H1 (cell line): ENCODE data around the gene MSH4. TPM values are rescaled to one million over a fixed set of nuclear protein-coding genes. Genes with fewer than 3 reads are reported as not detected.
A peak's percentile ranks its signal among the peaks of the same experiment; 100 is the strongest.

Experiments
- CTCF ChIA-PET: fragments of 300-600 bp; sonication (Branson Sonifier 250); formaldehyde crosslinking; loops from one replicate; lab custom pipeline; 2021; ENCODE audit not compliant: partially characterized antibody; lab: Charles Lee
- POLR2A ChIA-PET: fragments of 300-600 bp; sonication (Branson Sonifier 250); formaldehyde crosslinking; loops from one replicate; lab custom pipeline; 2021; ENCODE audit warnings: inconsistent platforms; ENCODE audit not compliant: partially characterized antibody; lab: Charles Lee
- DNase-seq, 2 experiments: peaks; one replicate each; pipeline versions ENCODE4 v3.0.0 to v3.0.0-alpha.2; 2010 to 2022; ENCODE audit warnings: low spot score in 2 of 2, low read depth in 1 of 2, mixed read lengths in 1 of 2
- FAIRE-seq: peaks from 2 replicates; lab custom pipeline; 2011; peaks lifted over from hg19 to GRCh38; lab: Jason Lieb, UNC
- H2AFZ ChIP-seq: 2 replicates; pipeline ENCODE4 v1.8.1; 2012; ENCODE audit warnings: low read length, inconsistent platforms
- H2AK5ac ChIP-seq: 2 replicates; pipeline ENCODE4 v1.6.1; 2013; ENCODE audit warnings: low read depth, low read length
- H2BK120ac ChIP-seq: replicated peaks from 2 replicates; pipeline ENCODE3; 2013; ENCODE audit warnings: low read depth, low read length, inconsistent platforms
- H2BK12ac ChIP-seq: 2 replicates; pipeline ENCODE4 v1.6.1; 2013; ENCODE audit warnings: low read depth, low read length
- H2BK15ac ChIP-seq: 2 replicates; pipeline ENCODE4 v1.6.1; 2013; ENCODE audit warnings: low read length
- H2BK20ac ChIP-seq: 2 replicates; pipeline ENCODE4 v1.6.1; 2013; ENCODE audit warnings: low read length
- H2BK5ac ChIP-seq: 2 replicates; pipeline ENCODE4 v1.6.1; 2013; ENCODE audit warnings: low read depth, low read length
- H3K14ac ChIP-seq: 2 replicates; pipeline ENCODE4 v1.6.1; 2013; ENCODE audit warnings: inconsistent platforms; ENCODE audit not compliant: insufficient read length
- H3K18ac ChIP-seq: 2 replicates; pipeline ENCODE4 v1.6.1; 2013; ENCODE audit warnings: low read length; ENCODE audit errors: extremely low read depth
- H3K23ac ChIP-seq: 2 replicates; pipeline ENCODE4 v1.6.1; 2013; ENCODE audit warnings: inconsistent platforms; ENCODE audit not compliant: insufficient read length
- H3K23me2 ChIP-seq: 2 replicates; pipeline ENCODE4 v1.6.1; 2013; ENCODE audit warnings: low read depth, low read length
- H3K27ac ChIP-seq: 2 replicates; pipeline ENCODE4 v1.6.1; 2011; ENCODE audit warnings: low read depth, low read length, inconsistent platforms
- H3K27me3 ChIP-seq, 4 experiments: replicated peaks in 1 of 4; 1 replicate in 1 of 4; 2 replicates in 3 of 4; pipeline versions ENCODE4 v1.6.1 to v1.8.1; 2011 to 2013; ENCODE audit warnings: low read length in 3 of 4, mild to moderate bottlenecking in 3 of 4, inconsistent platforms in 2 of 4, mixed read lengths in 2 of 4, moderate library complexity in 1 of 4; ENCODE audit not compliant: control insufficient read depth in 3 of 4, insufficient read depth in 3 of 4; ENCODE audit errors: extremely low read depth in 1 of 4
- H3K36me3 ChIP-seq, 4 experiments: 2 replicates each; pipeline versions ENCODE4 v1.6.1 to v1.8.1; 2011 to 2013; ENCODE audit warnings: mild to moderate bottlenecking in 4 of 4, low read length in 3 of 4, moderate library complexity in 2 of 4, control low read depth in 1 of 4, inconsistent platforms in 1 of 4; ENCODE audit not compliant: insufficient read depth in 4 of 4, control insufficient read depth in 2 of 4
- H3K4ac ChIP-seq: replicated peaks from 2 replicates; pipeline ENCODE3; 2013; ENCODE audit warnings: low read length, low read depth, mixed read lengths, inconsistent platforms; ENCODE audit not compliant: insufficient read length
- H3K4me1 ChIP-seq, 4 experiments: replicated peaks in 1 of 4; 1 replicate in 1 of 4; 2 replicates in 3 of 4; pipeline versions ENCODE4 v1.6.1 to v1.8.1; 2011 to 2013; ENCODE audit warnings: low read length in 3 of 4, inconsistent platforms in 2 of 4, mixed read lengths in 1 of 4; ENCODE audit not compliant: insufficient read depth in 4 of 4, control insufficient read depth in 3 of 4
- H3K4me2 ChIP-seq, 2 experiments: 2 replicates each; pipeline versions ENCODE4 v1.6.1 to v1.8.1; 2011 to 2013; ENCODE audit warnings: low read depth in 2 of 2, low read length in 2 of 2, control low read depth in 1 of 2, inconsistent platforms in 1 of 2, mild to moderate bottlenecking in 1 of 2; ENCODE audit not compliant: insufficient read depth in 1 of 2
- H3K4me3 ChIP-seq, 4 experiments: fragments of 200-600, 300-600 bp in 1 of 4; sonication (generic), shearing (Covaris generic), sonication (Bioruptor Twin) in 1 of 4; 2 replicates each; pipeline versions ENCODE4 v1.5.1 to v1.8.1; 2011 to 2016; ENCODE audit warnings: low read length in 4 of 4, low read depth in 3 of 4, control low read depth in 2 of 4, inconsistent platforms in 2 of 4, mild to moderate bottlenecking in 2 of 4, mixed read lengths in 1 of 4, moderate library complexity in 1 of 4; ENCODE audit not compliant: insufficient read depth in 2 of 4; ENCODE audit errors: extremely low read depth in 1 of 4
- H3K56ac ChIP-seq: replicated peaks from 2 replicates; pipeline ENCODE3; 2013; ENCODE audit warnings: low read depth, mild to moderate bottlenecking, mixed read lengths, low read length, inconsistent platforms; ENCODE audit not compliant: insufficient read length
- H3K79me1 ChIP-seq: 2 replicates; pipeline ENCODE4 v1.6.1; 2013; ENCODE audit warnings: low read depth, low read length, control low read depth
- H3K79me2 ChIP-seq, 2 experiments: 2 replicates each; pipeline versions ENCODE4 v1.6.1 to v1.8.1; 2012 to 2013; ENCODE audit warnings: low read length in 2 of 2, mild to moderate bottlenecking in 2 of 2, inconsistent platforms in 1 of 2; ENCODE audit not compliant: insufficient read depth in 2 of 2, control insufficient read depth in 1 of 2
- H3K9ac ChIP-seq, 4 experiments: replicated peaks in 1 of 4; 1 replicate in 1 of 4; 2 replicates in 3 of 4; pipeline versions ENCODE4 v1.6.1 to v1.8.1; 2011 to 2013; ENCODE audit warnings: low read depth in 3 of 4, low read length in 3 of 4, control low read depth in 2 of 4, mild to moderate bottlenecking in 2 of 4, moderate library complexity in 2 of 4, inconsistent platforms in 1 of 4; ENCODE audit errors: extremely low read depth in 1 of 4
- H3K9me3 ChIP-seq, 2 experiments: 2 replicates each; pipeline versions ENCODE4 v1.6.1 to v1.8.1; 2012 to 2013; ENCODE audit warnings: mild to moderate bottlenecking in 2 of 2, moderate library complexity in 2 of 2, control low read depth in 1 of 2, inconsistent platforms in 1 of 2, low read depth in 1 of 2, low read length in 1 of 2, mixed read lengths in 1 of 2; ENCODE audit not compliant: insufficient read depth in 2 of 2
- H4K20me1 ChIP-seq, 2 experiments: replicated peaks in 1 of 2; 2 replicates each; pipeline versions ENCODE3 to v1.8.1; 2011 to 2013; ENCODE audit warnings: inconsistent platforms in 2 of 2, low read length in 2 of 2, mild to moderate bottlenecking in 1 of 2; ENCODE audit not compliant: insufficient read depth in 2 of 2, control insufficient read depth in 1 of 2
- H4K5ac ChIP-seq: 2 replicates; pipeline ENCODE4 v1.6.1; 2013; ENCODE audit warnings: low read length, low read depth, mixed read lengths, inconsistent platforms; ENCODE audit not compliant: insufficient read length
- H4K8ac ChIP-seq: 2 replicates; pipeline ENCODE4 v1.8.0; 2013; ENCODE audit warnings: mild to moderate bottlenecking, moderate library complexity, low read length, inconsistent platforms; ENCODE audit not compliant: insufficient read depth; ENCODE audit errors: extremely low read depth
- H4K91ac ChIP-seq: replicated peaks from 2 replicates; pipeline ENCODE3; 2013; ENCODE audit warnings: low read length, mixed read lengths, inconsistent platforms; ENCODE audit not compliant: insufficient read length
- ATF2 ChIP-seq: IDR thresholded peaks from 2 replicates; pipeline ENCODE4 v1.6.1; 2012; ENCODE audit warnings: low read length, inconsistent platforms
- CHD1 ChIP-seq: IDR thresholded peaks from 2 replicates; pipeline ENCODE4 v1.6.1; 2012; ENCODE audit warnings: low read depth, low read length, improper control_type of control experiment
- E2F6 ChIP-seq: IDR thresholded peaks from 2 replicates; pipeline ENCODE4 v1.6.1; 2012; ENCODE audit warnings: inconsistent platforms
- EZH2 ChIP-seq: fragments of 200-600 bp; sonication (generic); IDR thresholded peaks from 2 replicates; pipeline ENCODE4 v1.7.1; 2012; ENCODE audit warnings: low read depth, mild to moderate bottlenecking, moderate library complexity, low read length, inconsistent platforms; ENCODE audit not compliant: severe bottlenecking
- JUN ChIP-seq: IDR thresholded peaks from 2 replicates; pipeline ENCODE4 v1.6.1; 2011; ENCODE audit warnings: low read depth, mild to moderate bottlenecking, improper control_type of control experiment, low read length
- JUND ChIP-seq: IDR thresholded peaks from 2 replicates; pipeline ENCODE4 v1.6.1; 2011; ENCODE audit warnings: mild to moderate bottlenecking, improper control_type of control experiment, low read length
- KDM5A ChIP-seq: fragments of 200-600 bp; IDR thresholded peaks from 2 replicates; pipeline ENCODE4 v1.7.1; 2012; ENCODE audit warnings: mild to moderate bottlenecking, low read length, inconsistent platforms, mixed read lengths
- POLR2A ChIP-seq, 2 experiments: IDR thresholded peaks; 1 replicate in 1 of 2; 2 replicates in 1 of 2; pipeline ENCODE4 v1.6.1; 2011; ENCODE audit warnings: low read depth in 2 of 2, low read length in 2 of 2, mild to moderate bottlenecking in 2 of 2; ENCODE audit errors: control extremely low read depth in 1 of 2
- POLR2AphosphoS5 ChIP-seq: IDR thresholded peaks from 2 replicates; pipeline ENCODE4 v1.6.1; 2011; ENCODE audit warnings: low read depth, low read length
- RBBP5 ChIP-seq: IDR thresholded peaks from 2 replicates; pipeline ENCODE4 v1.7.1; 2012; ENCODE audit warnings: low read depth, mild to moderate bottlenecking, inconsistent platforms, low read length, moderate library complexity, borderline replicate concordance
- TBP ChIP-seq: IDR thresholded peaks from 2 replicates; pipeline ENCODE4 v1.6.1; 2011; ENCODE audit warnings: low read depth, low read length, improper control_type of control experiment
- ZNF274 ChIP-seq: IDR thresholded peaks from 2 replicates; pipeline ENCODE4 v1.7.0; 2012; ENCODE audit warnings: low read length, borderline replicate concordance; ENCODE audit errors: extremely low read depth
- WGBS, 2 experiments: shearing (Covaris generic) in 1 of 2; methylation state at CpG; one replicate each; pipeline versions ENCODE4 v1.1.6 to v1.1.7; 2013 to 2015; ENCODE audit warnings: low lambda C conversion rate in 2 of 2, mixed read lengths in 2 of 2, inconsistent platforms in 1 of 2, low coverage in 1 of 2, missing lambda C conversion rate in 1 of 2; ENCODE audit not compliant: insufficient replicate concordance in 2 of 2, insufficient coverage in 1 of 2, insufficient read length in 1 of 2; ENCODE audit errors: extremely low coverage in 1 of 2, missing lambda C conversion rate in 1 of 2; 5-methylcytosine and 5-hydroxymethylcytosine counted together
- polyA plus RNA-seq, 7 experiments: library from polyadenylated mRNA; depleted of rRNA in 3 of 7; stranded (reverse) in 5 of 7; unstranded in 2 of 7; fragments of >200 nt in 5 of 7; fragments of 200-250 nt in 2 of 7; gene quantifications; 1 replicate in 5 of 7; 2 replicates in 1 of 7; 4 replicates in 1 of 7; pipeline versions ENCODE4 v1.2.1 to v1.2.3, GENCODE V29; 2011 to 2013; ENCODE audit warnings: missing spikeins in 2 of 7, mixed read lengths in 2 of 7
- total RNA-seq: library from RNA; stranded (reverse); fragmentation: NEBNext Ultra II Directional; extraction: Animal tissue kit (Norgen Biotek cat#: 25700); gene quantifications from 2 replicates; pipeline ENCODE4 v1.2.1, GENCODE V29; 2021

The MSH4 gene
- total and polyA plus RNA-seq, 2 of the 8 experiments (the other 6 are each of a cell fraction or from before 2014, with no cell fraction given), result 0.03 to 0.22 TPM

GRCh38 chr1:75795703-75796193 is 934 bp upstream of the MSH4 start:
- no peak overlapping the region for H2BK20ac ChIP-seq
- H3K4ac ChIP-seq, result no peak overlapping the region
- no peak overlapping the region for H4K91ac ChIP-seq
- no peaks in the 10 kb centered on the region; the same call in 1 of the 2 replicates for H3K79me1 ChIP-seq
- no peak overlapping the region for H3K27ac ChIP-seq
- H2BK15ac ChIP-seq, result no peak overlapping the region
- no peak overlapping the region for H2AK5ac ChIP-seq
- no peak overlapping the region for H2AFZ ChIP-seq
- H3K4me1 ChIP-seq, result no peaks in the 10 kb centered on the region
- H2BK120ac ChIP-seq, result no peak overlapping the region
- FAIRE-seq (no peak), DNase-seq (no peak)
- peaks cover 8 to 12% of the 10 kb centered on the region in 2 experiments for H4K20me1 ChIP-seq
- H2BK12ac ChIP-seq, result no peak overlapping the region
- 85% methylated on average over 4 of the region's 4 CpGs; no CpG with 5 or more reads in 1 of the 2 experiments for WGBS, 2 experiments
- no peaks in the 10 kb centered on the region for H3K9me3 ChIP-seq
- no peaks in the 10 kb centered on the region for H3K27me3 ChIP-seq
- H3K23me2 ChIP-seq, result no peaks in the 10 kb centered on the region
- H3K14ac ChIP-seq, result no peak overlapping the region
- H3K18ac ChIP-seq, result no peak overlapping the region
- H3K79me2 ChIP-seq, result peaks cover 0 to 16% of the 10 kb centered on the region in 2 experiments; a peak in 2 of 4 replicates
- POLR2A ChIA-PET, result interaction anchor here (0.6 to 6.5 kb wide), 12 partner anchors 9 to 1197 kb away, joined by 3 to 112 read pairs (median 3); partner anchors contain the start of gene RABGGTB
- no peak overlapping the region for H3K23ac ChIP-seq
- no peak overlapping the region for H3K56ac ChIP-seq
- CTCF ChIA-PET, result no interaction called here
- peaks cover 19 to 73% (median 48%) of the 10 kb centered on the region in 4 experiments for H3K36me3 ChIP-seq
- H4K8ac ChIP-seq, result no peak overlapping the region
- H2BK5ac ChIP-seq, result no peak overlapping the region
- no peak overlapping the region for H3K4me2 ChIP-seq
- no peak overlapping the region for H3K9ac ChIP-seq
- H3K4me3 ChIP-seq, result no peak overlapping the region
- no peak overlapping the region for H4K5ac ChIP-seq
- 0 out of 2 replicates have a peak, but pooled peaks have one; percentile 36 for TF ChIP-seq ATF2
- peak; percentile 83; the same call in 1 of the 2 replicates for TF ChIP-seq POLR2AphosphoS5
- no peak for TF ChIP-seq ZNF274
- TF ChIP-seq JUN, result no peak
- no peak for TF ChIP-seq KDM5A
- TF ChIP-seq POLR2A (IDR thresholded peaks at IDR 0.05; ENCODE audit: control extremely low read depth in 1 of 2, low read depth in 2 of 2, low read length in 2 of 2), result peak in 1 of 2 experiments; percentile 57; a peak in 2 of 3 replicates
- no peak for TF ChIP-seq JUND
- TF ChIP-seq EZH2, result no peak
- no peak for TF ChIP-seq CHD1
- TF ChIP-seq RBBP5, result no peak
- no peak for TF ChIP-seq E2F6
- TF ChIP-seq TBP, result no peak
